HL-60/S4 treated with retinoic acid at 250 ng/mL for 4 days and 3 days (cell line): ENCODE measurements around the gene MICAL3.
"Not testable (repeated sequence)": the region's sequence is repeated elsewhere in the genome, so short reads cannot be mapped to it uniquely, and the experiment has no call there.

Experiments
- in situ Hi-C: fragments of 300-500 bp; cut with MboI; formaldehyde crosslinking; loops from 2 replicates; pipeline ENCODE4 v1.7.0; 2022; ENCODE audit warnings: low sequenced_read_pairs

Gene MICAL3

GRCh38 chr22:18001040-18001893 lies 23.1 kb downstream of the MICAL3 start:
- in situ Hi-C loops, result no loop called here

DNA sequence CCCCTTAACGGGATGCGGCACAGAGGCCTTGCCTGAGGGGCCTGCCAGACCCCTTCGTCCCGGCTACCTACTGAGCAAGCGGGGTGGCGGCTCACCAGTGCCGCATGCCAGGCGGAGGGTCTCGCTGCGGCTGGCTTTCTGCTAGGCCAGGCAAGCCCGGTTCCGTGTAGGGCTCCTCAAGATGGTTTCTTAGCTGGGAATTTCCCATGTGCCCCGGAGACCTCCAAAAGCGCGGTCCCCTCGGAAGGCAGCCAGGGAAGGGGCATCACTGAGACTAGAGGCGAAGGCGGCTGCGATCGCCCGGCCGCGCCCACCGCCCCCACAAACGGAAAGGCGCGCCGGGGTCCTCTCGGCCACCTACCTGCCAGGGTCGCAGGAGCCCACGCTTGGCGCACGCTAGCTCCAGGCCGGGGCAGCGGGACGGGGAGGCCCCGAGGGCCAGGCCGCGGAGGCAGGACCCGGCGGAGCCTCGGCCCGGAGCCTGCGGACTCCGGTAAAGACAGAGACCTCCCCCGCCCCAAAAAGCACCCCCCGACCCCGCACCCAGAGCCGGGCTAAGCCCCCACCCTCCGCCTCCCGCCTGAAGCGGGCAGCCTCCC lies 23.8 kb downstream of the MICAL3 start:
- in situ Hi-C loops, result no loop called here

DNA sequence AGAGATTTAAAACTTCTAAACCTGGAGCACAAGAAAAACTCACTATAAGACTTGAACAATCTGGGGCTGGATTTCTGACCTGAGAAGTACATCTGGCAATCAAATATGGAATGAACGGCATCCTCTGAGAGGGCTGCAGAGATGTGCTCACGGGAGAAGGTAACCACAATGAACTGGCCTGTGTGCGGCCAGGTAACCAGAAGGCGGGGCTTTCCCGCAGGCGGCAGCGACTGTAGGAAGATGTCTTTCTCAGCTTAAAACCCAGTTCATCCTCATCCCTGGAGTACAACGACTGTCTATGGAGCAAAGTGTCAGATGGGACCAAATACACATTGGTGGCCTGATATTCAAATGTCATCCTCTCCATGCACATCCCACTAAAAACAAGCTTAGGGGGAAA lies 24.5 kb downstream of the MICAL3 start:
- in situ Hi-C loops, result no loop called here

- in situ Hi-C loops, result no loop called here
These were observed 25.4 kb downstream of the MICAL3 start for GRCh38 chr22:17998913-17999312.

DNA sequence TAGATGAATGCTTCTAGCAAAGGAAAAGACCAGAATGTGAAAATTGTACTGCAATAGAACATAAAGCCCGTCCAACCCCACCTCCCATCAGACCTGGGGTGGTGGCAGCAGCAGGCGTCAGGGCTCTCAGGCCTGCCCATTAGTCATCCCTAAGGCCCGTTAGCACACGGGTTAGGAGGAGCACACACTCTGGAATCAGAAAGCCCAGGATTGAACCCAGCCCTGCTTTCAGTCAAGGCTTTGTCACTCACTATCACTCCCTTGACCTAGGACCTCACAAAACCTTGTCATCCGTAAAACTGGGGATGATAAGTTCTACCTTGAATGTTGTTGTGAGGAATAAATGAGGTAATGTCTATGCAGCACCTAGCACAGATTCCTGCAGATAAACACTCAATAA lies 26.9 kb downstream of the MICAL3 start:
- in situ Hi-C loops, result no loop called here

GRCh38 chr22:17995256-17995655 lies 29.1 kb downstream of the MICAL3 start:
- in situ Hi-C loops, result not testable (repeated sequence)

DNA sequence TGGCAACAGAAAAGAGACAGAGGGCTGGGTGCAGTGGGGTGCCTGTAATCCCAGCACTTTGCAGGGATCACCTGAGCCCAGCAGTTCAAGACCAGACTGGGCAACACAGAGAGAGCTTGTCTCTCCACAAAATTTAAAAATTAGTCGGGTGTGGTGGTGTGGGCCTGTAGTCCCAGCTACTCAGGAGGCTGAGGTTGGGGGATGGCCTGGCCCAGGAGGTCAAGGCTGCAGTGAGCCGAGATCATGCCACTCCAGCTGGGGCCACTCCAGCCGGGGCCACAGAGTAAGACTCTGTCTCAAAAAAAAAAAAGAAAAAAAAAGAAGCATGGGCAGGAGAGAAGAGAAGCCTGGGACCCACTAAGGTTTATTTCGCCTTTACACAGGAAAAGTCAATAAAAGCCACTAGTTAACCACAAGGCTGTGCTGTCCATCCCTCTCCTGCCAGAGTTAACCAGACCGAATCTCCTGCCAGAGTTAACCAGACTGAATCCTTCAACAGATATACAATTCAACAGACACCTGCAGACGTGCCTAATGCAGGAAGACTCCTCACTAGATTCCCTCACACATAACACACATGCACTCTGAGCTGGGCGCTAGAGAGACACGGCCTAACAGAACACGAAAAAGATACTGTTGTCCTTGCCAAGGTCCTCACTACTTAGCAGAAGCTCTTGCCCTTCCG lies 29.8 kb downstream of the MICAL3 start:
- in situ Hi-C loops, result no loop called here

GRCh38 chr22:17992976-17993375 lies 31.4 kb downstream of the MICAL3 start:
- in situ Hi-C loops, result not testable (repeated sequence)

DNA sequence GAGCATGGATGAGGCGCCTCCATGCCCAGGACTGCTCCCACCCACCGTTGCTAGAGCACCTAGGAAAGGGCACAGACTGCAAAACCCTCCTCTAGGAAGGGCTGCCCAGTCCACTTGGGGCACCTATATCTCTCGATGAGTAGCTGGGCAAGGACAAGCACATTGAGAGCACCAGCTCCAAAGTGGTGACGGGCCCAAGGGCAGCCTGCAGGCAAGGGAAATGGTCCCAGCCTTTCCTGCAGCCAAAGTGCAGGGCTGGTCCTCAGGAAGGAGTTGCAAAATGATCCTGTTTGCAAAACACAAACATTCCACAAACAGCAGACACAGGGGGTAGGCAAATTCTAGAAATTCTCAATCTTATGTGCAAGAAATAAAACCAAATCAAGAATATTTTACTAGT lies 32.4 kb downstream of the MICAL3 start:
- in situ Hi-C loops, result not testable (repeated sequence)

DNA sequence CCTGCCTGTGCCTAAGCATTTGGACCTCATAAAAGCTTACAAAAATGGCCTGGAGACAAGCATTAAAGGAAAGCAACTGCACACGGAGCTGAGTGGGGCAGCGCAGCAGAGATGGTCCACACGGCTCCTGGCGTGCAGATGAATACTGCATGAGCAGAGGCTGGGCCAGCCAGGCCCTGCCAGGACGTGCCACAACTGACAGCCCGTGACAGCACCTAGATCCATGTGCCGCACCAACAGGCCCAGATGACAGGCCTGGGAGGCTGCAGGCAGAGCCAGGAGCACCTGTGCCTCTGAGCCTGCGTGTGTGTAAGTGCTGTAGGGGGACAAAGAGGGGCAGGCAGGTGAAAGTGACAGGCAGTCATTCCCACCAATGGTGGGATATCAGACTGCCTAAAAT lies 33.4 kb downstream of the MICAL3 start:
- in situ Hi-C loops, result no loop called here

DNA sequence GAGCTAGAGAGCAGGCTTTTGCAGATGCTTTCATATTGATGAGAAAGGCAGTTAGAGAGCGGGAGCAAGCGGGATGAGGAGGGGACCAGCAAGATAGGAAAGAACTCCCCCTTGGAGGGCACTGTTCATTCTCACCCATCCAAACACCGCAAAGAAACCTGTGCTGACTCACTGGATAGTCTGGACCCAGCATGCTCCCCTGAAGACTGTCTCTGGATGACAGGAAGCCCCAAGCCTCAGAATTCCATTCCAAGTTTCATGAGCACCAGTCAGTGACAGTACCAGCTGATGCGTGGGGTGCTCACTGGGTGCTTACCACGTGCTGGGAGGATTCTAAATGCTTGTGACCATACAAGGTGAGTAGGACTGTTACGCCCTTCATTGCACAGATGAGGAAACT lies 34.2 kb downstream of the MICAL3 start:
- in situ Hi-C loops, result no loop called here

DNA sequence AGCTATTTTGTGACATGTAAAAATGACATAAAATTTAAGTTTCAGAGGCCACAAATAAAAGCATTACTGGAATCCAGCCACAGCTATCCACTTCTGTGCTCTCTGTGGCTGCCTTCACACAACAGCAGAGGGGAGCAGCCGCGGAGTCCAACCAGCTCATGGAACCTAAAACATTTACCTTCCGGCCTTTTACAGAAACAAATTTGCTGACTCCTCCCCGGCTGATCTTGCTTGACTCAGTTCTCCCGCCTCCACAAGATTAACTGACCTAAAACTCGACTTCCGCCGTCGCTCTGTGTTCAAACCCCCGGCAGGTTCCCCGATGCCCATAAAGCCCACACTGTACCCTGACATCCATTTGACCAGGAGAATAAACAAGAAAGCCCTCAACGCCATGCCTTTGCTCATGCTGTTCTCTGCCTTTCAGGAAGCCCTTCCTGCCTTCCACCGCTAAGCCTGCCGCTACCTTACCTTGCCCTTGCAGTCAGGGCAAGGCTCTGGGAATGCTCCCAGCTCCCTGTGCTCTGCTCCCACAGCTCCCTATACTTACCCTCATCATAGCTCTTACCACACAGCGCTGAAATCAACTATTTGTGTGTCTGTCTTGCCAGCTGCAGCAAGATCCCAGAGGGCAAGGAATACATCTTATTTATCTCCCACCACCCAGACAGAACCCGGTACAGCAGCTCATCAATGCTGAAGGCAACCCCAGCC lies 35.4 kb downstream of the MICAL3 start:
- in situ Hi-C loops, result no loop called here

GRCh38 chr22:17985606-17986005 lies 38.8 kb downstream of the MICAL3 start:
- in situ Hi-C loops, result no loop called here

GRCh38 chr22:17985071-17985470 lies 39.3 kb downstream of the MICAL3 start:
- in situ Hi-C loops, result not testable (repeated sequence)

GRCh38 chr22:17984114-17984513 lies 40.2 kb downstream of the MICAL3 start:
- in situ Hi-C loops, result no loop called here

- in situ Hi-C loops, result no loop called here
These were observed 41.7 kb downstream of the MICAL3 start for GRCh38 chr22:17982572-17983141.

DNA sequence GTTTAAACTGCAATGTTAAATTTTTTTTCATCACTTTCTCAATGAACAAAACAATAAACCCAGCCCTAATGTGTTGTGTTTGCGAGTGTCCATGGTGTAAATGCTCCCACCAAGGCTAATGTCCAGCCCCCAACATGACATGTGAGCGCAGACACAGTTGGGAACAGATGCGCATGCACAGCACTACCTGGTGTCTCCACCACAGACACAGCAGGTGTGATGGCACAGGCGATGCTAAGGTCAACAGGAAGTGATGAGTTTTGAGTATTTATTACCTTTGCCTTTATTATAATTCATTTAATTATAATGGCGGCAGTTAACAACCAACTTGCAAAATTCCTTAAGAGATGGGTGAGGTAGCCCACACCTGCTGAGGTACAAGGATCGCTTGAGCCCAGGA lies 42.9 kb downstream of the MICAL3 start:
- in situ Hi-C loops, result no loop called here

DNA sequence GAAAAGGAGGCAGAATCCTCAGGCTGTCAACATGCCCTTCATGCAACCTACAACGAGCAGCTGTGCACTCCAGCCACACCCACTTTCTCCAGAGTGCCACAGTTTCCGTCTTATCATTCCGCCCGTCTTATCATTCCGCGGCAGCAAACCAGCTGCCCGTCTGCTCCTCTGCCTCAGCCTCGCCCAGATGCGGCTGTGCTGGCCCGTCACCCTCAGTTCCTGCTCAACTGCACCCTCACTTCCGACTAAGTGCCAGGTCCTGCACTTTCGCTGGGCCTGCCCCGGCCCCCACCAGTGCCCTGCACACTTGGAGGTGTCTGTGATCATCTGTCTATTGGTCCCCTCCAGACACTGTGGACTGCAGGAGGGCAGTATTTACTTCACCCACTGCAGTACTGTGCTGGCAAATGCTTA lies 43.7 kb downstream of the MICAL3 start:
- in situ Hi-C loops, result no loop called here

DNA sequence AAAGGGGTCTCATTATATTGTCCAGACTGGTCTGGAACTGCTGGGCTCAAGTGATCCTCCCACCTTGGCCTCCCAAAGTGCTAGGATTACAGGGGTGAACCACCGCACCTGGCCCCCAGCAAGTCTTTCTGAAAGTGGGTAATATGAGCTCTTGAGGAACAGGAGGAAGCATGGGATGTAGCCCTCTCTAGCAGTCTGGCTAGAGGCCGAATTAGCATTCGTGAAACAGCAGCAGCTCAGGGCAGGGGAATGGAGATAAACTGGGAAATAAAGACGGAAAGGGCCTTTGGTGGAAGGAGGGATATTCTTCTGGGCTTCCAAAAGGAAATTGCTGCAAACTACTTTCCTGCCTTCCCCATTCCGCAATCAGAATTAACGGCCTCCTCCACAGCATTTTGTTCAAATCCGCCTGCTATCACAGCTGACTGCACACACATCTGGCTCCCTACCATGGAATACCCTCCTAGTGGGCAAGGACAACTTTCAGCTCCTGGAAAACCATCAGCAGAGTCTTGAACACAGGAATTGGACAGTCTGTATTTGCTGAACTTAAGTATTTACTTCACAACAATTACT lies 44.3 kb downstream of the MICAL3 start:
- in situ Hi-C loops, result no loop called here

DNA sequence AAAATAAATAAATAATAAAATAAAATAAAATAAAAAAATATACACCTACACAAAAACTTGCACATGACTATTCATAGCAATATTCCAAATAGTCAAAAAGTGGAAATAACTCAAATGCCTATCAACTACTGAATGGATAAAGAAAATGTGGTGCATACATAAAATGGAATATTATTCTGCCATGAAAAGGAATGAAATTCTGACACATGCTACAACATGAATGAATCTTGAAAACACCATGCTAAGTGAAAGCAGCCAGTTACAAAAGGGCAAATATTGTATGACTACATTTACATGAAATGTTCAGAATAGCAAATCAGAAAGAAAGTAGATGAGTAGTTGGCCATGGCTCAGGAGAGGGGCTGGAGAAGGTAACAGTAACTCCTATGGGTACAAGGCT lies 46.3 kb downstream of the MICAL3 start:
- in situ Hi-C loops, result no loop called here

- in situ Hi-C loops, result no loop called here
These were observed 47.0 kb downstream of the MICAL3 start for GRCh38 chr22:17977371-17977770.
